Liver (tissue), 9 donors: ENCODE results near the gene RIC8B. TPM values are rescaled to one million over a fixed set of nuclear protein-coding genes. Genes with fewer than 3 reads are reported as not detected.

ENCODE experiments used
- DNase-seq: peaks from one replicate; pipeline ENCODE4 v3.0.0-alpha.2; 2017; ENCODE audit warnings: low spot score
- H3K27ac ChIP-seq, 2 donors: one replicate each; pipeline ENCODE4 v1.7.0; 2013; ENCODE audit warnings: inconsistent platforms in 2 of 2, low read length in 2 of 2, control low read depth in 1 of 2, low read depth in 1 of 2, mild to moderate bottlenecking in 1 of 2
- H3K27me3 ChIP-seq, 4 donors: one replicate each; pipeline versions ENCODE4 v1.6.1 to v1.7.0; 2013; ENCODE audit warnings: low read length in 3 of 4, inconsistent platforms in 1 of 4, mild to moderate bottlenecking in 1 of 4, moderate library complexity in 1 of 4; ENCODE audit not compliant: control insufficient read depth in 4 of 4, insufficient read depth in 4 of 4
- H3K36me3 ChIP-seq, 4 donors: one replicate each; pipeline versions ENCODE4 v1.6.1 to v1.7.0; 2013; ENCODE audit warnings: low read length in 3 of 4, mild to moderate bottlenecking in 3 of 4, low read depth in 1 of 4, moderate library complexity in 1 of 4; ENCODE audit not compliant: control insufficient read depth in 4 of 4, insufficient read depth in 3 of 4
- H3K4me1 ChIP-seq, 4 donors: one replicate each; pipeline versions ENCODE4 v1.6.1 to v1.7.0; 2013; ENCODE audit warnings: low read length in 3 of 4, mild to moderate bottlenecking in 3 of 4, moderate library complexity in 1 of 4; ENCODE audit not compliant: control insufficient read depth in 4 of 4, insufficient read depth in 4 of 4
- H3K4me3 ChIP-seq, 3 donors: one replicate each; pipeline versions ENCODE4 v1.6.1 to v1.7.0; 2013; ENCODE audit warnings: low read length in 3 of 3, control low read depth in 1 of 3, low read depth in 1 of 3, mild to moderate bottlenecking in 1 of 3
- H3K9ac ChIP-seq, 2 donors: one replicate each; pipeline ENCODE4 v1.7.0; 2013; ENCODE audit warnings: low read length in 2 of 2, mild to moderate bottlenecking in 2 of 2, moderate library complexity in 2 of 2, control low read depth in 1 of 2, low read depth in 1 of 2
- H3K9me3 ChIP-seq, 4 donors: one replicate each; pipeline versions ENCODE4 v1.6.1 to v1.7.0; 2013; ENCODE audit warnings: low read length in 3 of 4; ENCODE audit not compliant: control insufficient read depth in 4 of 4
- ATF3 ChIP-seq: IDR thresholded peaks from 2 replicates; pipeline ENCODE4 v1.6.1; 2016; ENCODE audit warnings: antibody characterized with exemption
- CTCF ChIP-seq: fragments of 150-350 bp; IDR thresholded peaks from 2 replicates; pipeline ENCODE4 v1.5.1; 2017; ENCODE audit warnings: improper control_type of control experiment, low read depth, low read length; ENCODE audit not compliant: missing input control
- FOXA1 ChIP-seq: IDR thresholded peaks from 2 replicates; pipeline ENCODE4 v1.6.1; 2016; ENCODE audit warnings: antibody characterized with exemption
- GABPA ChIP-seq, 2 donors: IDR thresholded peaks in 1 of 2; conservative IDR thresholded peaks in 1 of 2; 2 replicates each; pipeline ENCODE4 v1.6.1; 2016; ENCODE audit warnings: antibody characterized with exemption in 2 of 2, mild to moderate bottlenecking in 1 of 2, moderate library complexity in 1 of 2
- HNF4A ChIP-seq, 2 donors: conservative IDR thresholded peaks; 2 replicates each; pipeline ENCODE4 v1.6.1; 2016; ENCODE audit warnings: antibody characterized with exemption in 2 of 2, mild to moderate bottlenecking in 2 of 2
- HNF4G ChIP-seq: IDR thresholded peaks from 2 replicates; pipeline ENCODE4 v1.6.1; 2016; ENCODE audit warnings: antibody characterized with exemption
- JUND ChIP-seq, 2 donors: IDR thresholded peaks; 2 replicates each; pipeline ENCODE4 v1.6.1; 2016; ENCODE audit warnings: antibody characterized with exemption in 2 of 2
- MAX ChIP-seq: IDR thresholded peaks from 2 replicates; pipeline ENCODE4 v1.6.1; 2016; ENCODE audit warnings: antibody characterized with exemption
- NR2F2 ChIP-seq: IDR thresholded peaks from 2 replicates; pipeline ENCODE4 v1.6.1; 2016; ENCODE audit warnings: antibody characterized with exemption
- RAD21 ChIP-seq, 2 donors: IDR thresholded peaks; 2 replicates each; pipeline ENCODE4 v1.6.1; 2016; ENCODE audit warnings: antibody characterized with exemption in 2 of 2, mild to moderate bottlenecking in 2 of 2
- REST ChIP-seq: IDR thresholded peaks from 2 replicates; pipeline ENCODE4 v1.6.1; 2016; ENCODE audit warnings: antibody characterized with exemption, mild to moderate bottlenecking
- RXRA ChIP-seq, 2 donors: IDR thresholded peaks; 2 replicates each; pipeline ENCODE4 v1.6.1; 2017 to 2018; ENCODE audit warnings: antibody characterized with exemption in 2 of 2, mild to moderate bottlenecking in 1 of 2
- SP1 ChIP-seq: IDR thresholded peaks from 2 replicates; pipeline ENCODE4 v1.6.1; 2018; ENCODE audit warnings: antibody characterized with exemption, mild to moderate bottlenecking
- TAF1 ChIP-seq: conservative IDR thresholded peaks from 2 replicates; pipeline ENCODE4 v1.6.1; 2016; ENCODE audit warnings: antibody characterized with exemption, mild to moderate bottlenecking
- YY1 ChIP-seq: IDR thresholded peaks from 2 replicates; pipeline ENCODE4 v1.6.1; 2016; ENCODE audit warnings: antibody characterized with exemption, mild to moderate bottlenecking
- ZBTB33 ChIP-seq: IDR thresholded peaks from 2 replicates; pipeline ENCODE4 v1.6.1; 2016; ENCODE audit warnings: antibody characterized with exemption
- whole genome bisulfite sequencing: extraction: QIAGEN DNeasy Blood & Tissue Kit; methylation state at CpG from one replicate; pipeline ENCODE4 v1.1.7; 2013; 5-methylcytosine and 5-hydroxymethylcytosine counted together
- polyA plus RNA-seq, 2 donors: library from polyadenylated mRNA; stranded (reverse) in 1 of 2; unstranded in 1 of 2; fragments of 200-250 nt in 1 of 2; fragments of >200 nt in 1 of 2; fragmentation: Nextera tagmentation in 1 of 2; extraction: Ambion mirVana in 1 of 2; gene quantifications; one replicate each; pipeline versions ENCODE4 v1.2.1 to v1.2.3, GENCODE V29; 2013 to 2015
- total RNA-seq, 2 donors: library from RNA; depleted of rRNA; stranded (reverse); fragments of >200 nt; gene quantifications; one replicate each; pipeline ENCODE4 v1.2.3, GENCODE V29; 2014
- donor health status: healthy.
- donor health status: healthy.
- donor health status: healthy.
- donor health status: healthy.
- donor health status: healthy.

Gene RIC8B
- total and polyA plus RNA-seq, 4 donors = 2.7 to 15.1 (median 4.2) TPM

GRCh38 chr12:106915635-106916026 is 141.1 kb downstream of the RIC8B start:
- Histone ChIP-seq H3K36me3 (no peaks in the 10 kb centered on the region), H3K9ac (no peak overlapping the region), H3K4me1 (no peaks in the 10 kb centered on the region), H3K9me3 (no peaks in the 10 kb centered on the region), H3K27me3 (peaks cover 0 to 3% (median 0%) of the 10 kb centered on the region in 4 donors), H3K27ac (no peak overlapping the region), H3K4me3 (no peak overlapping the region)
- no peak for DNase-seq
- TF ChIP-seq NR2F2 (no peak), GABPA (IDR thresholded peaks at IDR 0.05 in 1 of 2, conservative IDR thresholded peaks at IDR 0.05 in 1 of 2) (no peak), SP1 (no peak), HNF4A (conservative IDR thresholded peaks at IDR 0.05) (no peak), TAF1 (no peak), CTCF (no peak), ZBTB33 (no peak), MAX (no peak), YY1 (no peak)
- 82% methylated on average over 5 of the region's 5 CpGs for WGBS

GRCh38 chr12:106917503-106917902 is 143.0 kb downstream of the RIC8B start:
- DNase-seq = no peak
- H3K9ac ChIP-seq = no peak overlapping the region
- H3K27me3 ChIP-seq = peaks cover 0 to 3% (median 0%) of the 10 kb centered on the region in 4 donors

More at GRCh38 chr12:106917503-106917902, 143.0 kb downstream of the RIC8B start:
- Histone ChIP-seq H3K4me3 (no peak overlapping the region), H3K4me1 (no peaks in the 10 kb centered on the region), H3K36me3 (no peaks in the 10 kb centered on the region), H3K27ac (no peak overlapping the region), H3K9me3 (no peaks in the 10 kb centered on the region)
- TF ChIP-seq CTCF (no peak), RXRA (IDR thresholded peaks at IDR 0.05) (no peak), HNF4A (conservative IDR thresholded peaks at IDR 0.05) (no peak), REST (no peak), FOXA1 (no peak), ZBTB33 (no peak), SP1 (no peak), RAD21 (IDR thresholded peaks at IDR 0.05) (no peak), MAX (no peak), YY1 (no peak), TAF1 (no peak), NR2F2 (no peak), GABPA (IDR thresholded peaks at IDR 0.05 in 1 of 2, conservative IDR thresholded peaks at IDR 0.05 in 1 of 2) (no peak), HNF4G (no peak), JUND (IDR thresholded peaks at IDR 0.05) (no peak), ATF3 (no peak)
- 65% methylated on average over 7 of the region's 7 CpGs for WGBS
